ENCODE results near the gene SYNDIG1L. TPM values are rescaled to one million over a fixed set of nuclear protein-coding genes. Genes with fewer than 3 reads are reported as not detected.

Gene SYNDIG1L
- total RNA-seq, 3 donors from 2014 or later = 0.14 to 0.22 TPM; not detected in 1

- DNase-seq (no peak), ATAC-seq (no peak)
- intact Hi-C loops (cut with DNase I, micrococcal nuclease) = no loop called here
- Histone ChIP-seq H3K9me3 (no peaks in the 10 kb centered on the region), H3K36me3 (ENCODE audit: low read depth) (no peaks in the 10 kb centered on the region), H3K4me3 (no peak overlapping the region), H3K4me1 (ENCODE audit: low read depth) (no peaks in the 10 kb centered on the region)
- TF ChIP-seq CTCF (IDR thresholded peaks at IDR 0.05) = no peak
These were observed 18.2 kb downstream of the SYNDIG1L start for GRCh38 chr14:74407801-74408154.

GRCh38 chr14:74407021-74407800 lies 18.8 kb downstream of the SYNDIG1L start:
- intact Hi-C loops (cut with DNase I, micrococcal nuclease) = no loop called here
- no peak for TF ChIP-seq CTCF (IDR thresholded peaks at IDR 0.05)
- Histone ChIP-seq H3K36me3 (ENCODE audit: low read depth) (no peaks in the 10 kb centered on the region), H3K9me3 (no peaks in the 10 kb centered on the region), H3K4me1 (ENCODE audit: low read depth) (peaks cover 4% of the 10 kb centered on the region), H3K4me3 (no peak overlapping the region)
- DNase-seq (no peak), ATAC-seq (no peak)

GRCh38 chr14:74405663-74406062 lies 20.3 kb downstream of the SYNDIG1L start:
- intact Hi-C loops (cut with DNase I, micrococcal nuclease) = no loop called here
- H3K4me3 ChIP-seq = no peak overlapping the region
- TF ChIP-seq CTCF (IDR thresholded peaks at IDR 0.05) = no peak
- DNase-seq = no peak
- no peak for ATAC-seq
- H3K4me1 ChIP-seq (ENCODE audit: low read depth) = peaks cover 12% of the 10 kb centered on the region
- no peaks in the 10 kb centered on the region for H3K9me3 ChIP-seq
- no peaks in the 10 kb centered on the region for H3K36me3 ChIP-seq (ENCODE audit: low read depth)

- no peaks in the 10 kb centered on the region for H3K9me3 ChIP-seq
- H3K36me3 ChIP-seq (ENCODE audit: low read depth) = no peaks in the 10 kb centered on the region
- H3K4me1 ChIP-seq (ENCODE audit: low read depth) = peaks cover 12% of the 10 kb centered on the region
- no peak for TF ChIP-seq CTCF (IDR thresholded peaks at IDR 0.05)
- intact Hi-C loops (cut with DNase I, micrococcal nuclease) = no loop called here
- ATAC-seq = no peak
- DNase-seq = no peak
- no peak overlapping the region for H3K4me3 ChIP-seq
These were observed 21.6 kb downstream of the SYNDIG1L start for GRCh38 chr14:74404435-74404834.

- no peak for DNase-seq
- ATAC-seq = no peak
- Histone ChIP-seq H3K9me3 (no peaks in the 10 kb centered on the region), H3K4me1 (ENCODE audit: low read depth) (peaks cover 12% of the 10 kb centered on the region), H3K4me3 (no peak overlapping the region), H3K36me3 (ENCODE audit: low read depth) (no peaks in the 10 kb centered on the region)
- intact Hi-C loops (cut with DNase I, micrococcal nuclease) = no loop called here
- TF ChIP-seq CTCF (IDR thresholded peaks at IDR 0.05) = no peak
These were observed 22.2 kb downstream of the SYNDIG1L start for GRCh38 chr14:74403619-74404417.
